KOPT-K1 (cell line): ENCODE measurements around the gene ESPN.
"Not testable (repeated sequence)": the region's sequence is repeated elsewhere in the genome, so short reads cannot be mapped to it uniquely, and the experiment has no call there.

ENCODE experiments used
- H3K27ac ChIP-seq: fragments of 200-600 bp; sonication (generic); 2 replicates; pipeline ENCODE4 v1.5.1; 2016; ENCODE audit warnings: antibody characterized with exemption, mild to moderate bottlenecking, low read depth, low read length; ENCODE audit not compliant: poor library complexity, severe bottlenecking
- H3K36me3 ChIP-seq: fragments of 200-600 bp; sonication (generic); 2 replicates; pipeline ENCODE4 v1.5.1; 2017; ENCODE audit warnings: antibody characterized with exemption, mild to moderate bottlenecking, low read length, moderate library complexity; ENCODE audit not compliant: insufficient read depth
- H3K9me3 ChIP-seq: fragments of 200-600 bp; sonication (generic); 2 replicates; pipeline ENCODE4 v1.5.1; 2017; ENCODE audit warnings: antibody characterized with exemption, low read length, mild to moderate bottlenecking; ENCODE audit not compliant: insufficient read depth, poor library complexity, severe bottlenecking

Gene ESPN

GRCh38 chr1:6417961-6418667 lies 6.5 kb upstream of the ESPN start:
- H3K9me3 ChIP-seq, result no peaks in the 10 kb centered on the region
- no peaks in the 10 kb centered on the region for H3K36me3 ChIP-seq
- no peak overlapping the region for H3K27ac ChIP-seq

DNA sequence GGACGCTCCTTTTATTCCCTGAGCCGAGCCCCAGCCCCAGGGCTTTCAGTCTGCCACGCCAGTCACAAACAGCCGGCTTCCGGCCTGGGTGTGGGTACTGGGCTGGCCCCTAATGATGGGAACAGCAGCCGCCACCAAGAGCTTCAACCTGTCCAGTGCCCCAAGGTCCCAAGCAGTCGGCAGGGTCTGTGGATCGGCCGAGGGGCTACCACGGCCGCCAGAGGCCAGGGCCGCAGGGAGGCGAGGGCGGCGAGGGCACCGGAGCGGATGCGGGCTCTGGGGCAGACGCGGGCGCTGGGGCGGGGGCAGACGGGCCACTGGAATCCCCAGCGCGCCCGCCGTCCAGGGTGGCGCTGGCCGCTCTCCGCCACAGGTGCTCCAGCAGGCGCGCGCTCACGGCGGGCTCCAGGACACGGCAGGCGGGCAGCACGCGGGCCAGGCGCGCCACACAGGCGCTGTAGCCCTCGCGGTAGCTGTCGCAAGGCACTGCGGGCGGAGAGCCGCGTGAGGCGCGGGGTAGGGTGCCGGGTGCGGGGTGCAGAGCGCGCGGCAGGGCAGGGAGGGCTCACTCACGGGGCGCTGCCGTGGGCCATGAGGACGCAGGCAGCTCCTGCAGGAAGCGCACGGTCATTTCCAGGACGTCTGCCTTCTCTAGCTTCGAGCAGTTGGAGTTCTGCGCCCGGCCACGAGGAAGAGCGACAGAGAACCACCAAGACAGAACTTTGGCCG lies 5.7 kb upstream of the ESPN start:
- no peak overlapping the region for H3K27ac ChIP-seq
- H3K9me3 ChIP-seq, result no peaks in the 10 kb centered on the region
- H3K36me3 ChIP-seq, result no peaks in the 10 kb centered on the region

- no peak overlapping the region for H3K27ac ChIP-seq
- no peaks in the 10 kb centered on the region for H3K36me3 ChIP-seq
- no peaks in the 10 kb centered on the region for H3K9me3 ChIP-seq
Measured at GRCh38 chr1:6419397-6419803, 5.2 kb upstream of the ESPN start.

- H3K36me3 ChIP-seq, result no peaks in the 10 kb centered on the region
- H3K9me3 ChIP-seq, result no peaks in the 10 kb centered on the region
- H3K27ac ChIP-seq, result no peak within 1 kb of the TSS
Measured at GRCh38 chr1:6419804-6420453, 4.6 kb upstream of the ESPN start, which contains the start of gene HES2. TSS of gene HES2 (minus strand) at chr1:6419919. CDS start at chr1:6419820, 99 bp downstream.

- Histone ChIP-seq H3K9me3 (no peaks in the 10 kb centered on the region), H3K36me3 (no peaks in the 10 kb centered on the region), H3K27ac (no peak overlapping the region)
Measured at GRCh38 chr1:6420454-6421042, 4.0 kb upstream of the ESPN start.

GRCh38 chr1:6421266-6421665 lies 3.3 kb upstream of the ESPN start:
- H3K27ac ChIP-seq, result no peak overlapping the region
- H3K36me3 ChIP-seq, result no peaks in the 10 kb centered on the region
- H3K9me3 ChIP-seq, result no peaks in the 10 kb centered on the region

DNA sequence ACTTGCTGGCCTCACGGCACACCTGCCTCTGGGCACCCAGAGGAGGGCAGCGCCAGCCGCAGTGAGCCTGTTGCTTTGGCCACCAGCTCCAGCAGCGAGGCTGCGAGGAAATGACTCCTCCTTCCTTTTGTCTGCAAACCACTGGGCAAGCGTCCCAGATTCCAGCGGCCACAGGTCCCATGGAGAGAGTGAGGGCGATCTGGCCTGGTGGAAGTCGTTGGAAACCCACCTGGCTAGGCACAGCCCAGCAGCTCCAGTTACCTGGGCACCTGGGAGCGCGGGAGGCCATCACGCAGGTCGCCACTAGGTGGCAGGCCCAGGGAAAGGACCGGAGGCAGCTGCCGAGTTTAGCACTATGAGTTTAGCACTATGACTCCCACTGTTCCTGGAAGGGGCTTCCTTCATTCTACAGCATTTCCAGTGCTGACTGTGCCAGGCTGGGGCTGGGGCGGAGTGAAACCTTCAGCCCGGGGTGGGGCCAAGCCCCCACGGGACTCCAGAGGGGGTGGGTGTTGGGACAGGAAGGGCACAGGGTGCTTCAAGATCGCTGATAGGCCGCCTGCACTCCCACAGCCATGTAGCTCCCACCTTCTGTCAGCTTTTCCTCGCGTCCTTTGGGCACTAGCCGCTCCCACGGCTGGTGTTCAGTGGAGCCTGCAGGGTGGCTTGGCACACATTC lies 1.1 kb upstream of the ESPN start:
- Histone ChIP-seq H3K36me3 (no peaks in the 10 kb centered on the region), H3K27ac (no peak overlapping the region), H3K9me3 (no peaks in the 10 kb centered on the region)

- H3K27ac ChIP-seq, result no peak overlapping the region
- H3K9me3 ChIP-seq, result no peaks in the 10 kb centered on the region
- no peaks in the 10 kb centered on the region for H3K36me3 ChIP-seq
Measured at GRCh38 chr1:6424000-6424565, 493 bp upstream of the ESPN start.

DNA sequence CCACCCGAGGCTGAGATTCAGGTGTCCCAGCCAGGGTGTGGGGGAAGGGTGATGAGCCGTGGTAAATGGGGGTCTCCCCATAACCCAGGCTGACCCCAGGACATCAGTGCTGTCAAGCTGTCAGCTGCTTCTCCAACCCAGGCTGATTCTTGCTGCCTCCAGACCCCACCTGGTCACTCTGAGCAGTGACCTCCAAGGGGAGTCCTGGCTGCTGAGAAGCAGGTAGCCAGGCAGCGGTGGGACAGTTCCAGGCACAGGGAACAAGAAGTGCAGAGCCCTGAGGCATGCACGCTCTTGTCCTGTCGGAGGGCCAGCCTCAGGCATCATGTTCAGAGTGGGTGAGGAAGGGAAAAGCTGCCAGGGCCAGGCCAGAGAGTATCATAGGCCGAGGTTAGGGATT lies 1.1 kb downstream of the ESPN start:
- Histone ChIP-seq H3K9me3 (no peaks in the 10 kb centered on the region), H3K27ac (no peak overlapping the region), H3K36me3 (no peaks in the 10 kb centered on the region)

- Histone ChIP-seq H3K27ac (no peak overlapping the region), H3K36me3 (no peaks in the 10 kb centered on the region), H3K9me3 (no peaks in the 10 kb centered on the region)
Measured at GRCh38 chr1:6426277-6426971, 1.8 kb downstream of the ESPN start.

DNA sequence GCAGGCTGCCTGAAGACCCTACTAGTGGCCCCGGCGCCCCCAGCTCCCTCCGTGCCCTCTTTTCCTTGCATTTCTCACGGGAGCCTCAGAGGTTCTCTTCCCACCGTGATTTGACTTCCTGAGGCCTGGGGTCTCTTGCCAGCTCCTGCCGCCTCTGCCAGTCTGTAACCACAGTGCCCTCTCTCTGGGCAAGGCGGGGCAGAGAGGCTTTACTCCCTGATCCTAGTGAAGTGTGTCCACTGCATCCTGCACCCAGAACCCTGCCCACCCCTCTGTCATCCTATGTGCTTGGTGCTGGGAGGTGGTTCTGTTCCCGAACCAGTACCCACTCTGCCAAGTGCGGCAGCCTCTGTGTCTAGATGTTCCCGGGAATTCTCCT lies 2.4 kb downstream of the ESPN start:
- H3K27ac ChIP-seq, result no peak overlapping the region
- no peaks in the 10 kb centered on the region for H3K9me3 ChIP-seq
- H3K36me3 ChIP-seq, result no peaks in the 10 kb centered on the region

DNA sequence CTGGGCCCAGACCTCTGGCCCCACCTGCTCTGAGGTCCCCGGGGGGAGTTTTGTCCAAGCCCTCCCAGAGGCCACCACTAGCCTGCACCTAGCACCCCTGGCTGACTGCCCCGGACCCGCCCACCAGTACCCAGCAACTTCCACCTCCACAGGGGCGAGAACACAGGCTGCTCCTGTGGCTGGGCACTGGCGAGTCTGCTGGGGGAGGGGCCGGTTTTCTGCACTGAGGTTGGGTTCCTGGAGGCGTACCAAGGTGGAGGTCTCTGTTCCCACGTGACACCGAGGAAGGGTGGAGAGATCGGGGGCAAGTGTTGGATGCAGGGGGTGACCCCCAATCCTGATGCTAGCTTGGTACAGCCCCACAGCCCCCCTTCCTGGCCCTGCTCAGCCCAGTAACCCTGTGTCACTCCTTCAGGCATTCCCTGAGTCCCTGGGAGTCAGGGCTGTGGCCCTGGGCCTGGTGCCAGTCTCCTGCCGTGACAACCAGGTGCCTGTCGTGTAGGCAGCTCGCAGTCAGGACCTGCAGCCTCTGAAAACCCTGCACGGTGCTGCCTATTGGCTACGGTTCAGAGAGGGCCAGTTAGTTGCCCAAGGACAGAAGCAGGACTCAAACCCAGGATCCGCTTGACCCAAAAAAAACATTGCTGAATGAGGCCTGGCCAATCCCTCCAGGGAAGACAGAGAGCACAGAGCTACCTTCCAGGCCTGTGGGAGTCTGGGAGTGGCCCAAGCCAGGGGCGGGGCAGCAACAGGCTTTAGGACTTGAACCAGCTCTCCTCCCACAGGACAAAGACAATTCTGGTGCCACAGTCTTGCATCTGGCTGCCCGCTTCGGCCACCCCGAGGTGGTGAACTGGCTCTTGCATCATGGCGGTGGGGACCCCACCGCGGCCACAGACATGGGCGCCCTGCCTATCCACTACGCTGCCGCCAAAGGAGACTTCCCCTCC lies 3.1 kb downstream of the ESPN start:
- Histone ChIP-seq H3K36me3 (no peaks in the 10 kb centered on the region), H3K9me3 (no peaks in the 10 kb centered on the region), H3K27ac (no peak overlapping the region)

GRCh38 chr1:6428453-6428852 lies 3.9 kb downstream of the ESPN start:
- not testable (repeated sequence) for H3K36me3 ChIP-seq, H3K27ac ChIP-seq, H3K9me3 ChIP-seq
